SK-N-SH treated with all-trans-retinoic acid at 6 μM for 48 hours (cell line): Measurements from ENCODE around the gene MTA1.

ENCODE experiments used
- ATAC-seq: fragments of 200-7000 bp; cut with Tn5 transposase; 3 replicates; pipeline ENCODE4 v1.9.1; 2020; ENCODE audit warnings: mild to moderate bottlenecking, moderate library complexity
- ARNTL ChIP-seq: fragments of 450-650 bp; formaldehyde crosslinking; IDR thresholded peaks from 2 replicates; pipeline ENCODE4 v1.5.0; 2020; ENCODE audit warnings: low read depth, mild to moderate bottlenecking, moderate library complexity, borderline replicate concordance
- BACH2 ChIP-seq: fragments of 250-450 bp; sonication (Bioruptor Pico); IDR thresholded peaks from 2 replicates; pipeline ENCODE4 v1.9.0; 2021; ENCODE audit warnings: mild to moderate bottlenecking, borderline replicate concordance
- CSDC2 ChIP-seq: fragments of 250-450 bp; sonication (Bioruptor Pico); IDR thresholded peaks from 2 replicates; pipeline ENCODE4 v1.5.0; 2020; ENCODE audit warnings: mild to moderate bottlenecking, moderate library complexity
- CSRNP3 ChIP-seq: fragments of 250-450 bp; sonication (Bioruptor Pico); IDR thresholded peaks from 2 replicates; pipeline ENCODE4 v1.5.1; 2021; ENCODE audit warnings: mild to moderate bottlenecking, moderate library complexity
- ESRRG ChIP-seq: fragments of 250-450 bp; sonication (Bioruptor Pico); IDR thresholded peaks from 2 replicates; pipeline ENCODE4 v1.6.1; 2021; ENCODE audit warnings: mild to moderate bottlenecking
- GLIS3 ChIP-seq: fragments of 250-450 bp; sonication (Bioruptor Pico); IDR thresholded peaks from 2 replicates; pipeline ENCODE4 v1.5.0; 2020; ENCODE audit warnings: mild to moderate bottlenecking, moderate library complexity
- ISL1 ChIP-seq: fragments of 250-450 bp; sonication (Bioruptor Pico); IDR thresholded peaks from 2 replicates; pipeline ENCODE4 v2.1.2; 2022; ENCODE audit warnings: mild to moderate bottlenecking, moderate library complexity
- OSR1 ChIP-seq: fragments of 250-450 bp; sonication (Bioruptor Pico); IDR thresholded peaks from 2 replicates; pipeline ENCODE4 v1.8.0; 2022; ENCODE audit warnings: moderate library complexity, mild to moderate bottlenecking, inconsistent platforms
- PATZ1 ChIP-seq: fragments of 250-450 bp; sonication (Bioruptor Pico); IDR thresholded peaks from 2 replicates; pipeline ENCODE4 v1.8.0; 2020; ENCODE audit warnings: mild to moderate bottlenecking, moderate library complexity, borderline replicate concordance
- POU6F1 ChIP-seq: fragments of 250-450 bp; sonication (Bioruptor Pico); IDR thresholded peaks from 2 replicates; pipeline ENCODE4 v1.8.0; 2021; ENCODE audit warnings: low read depth, mild to moderate bottlenecking, moderate library complexity, borderline replicate concordance
- TCF4 ChIP-seq: fragments of 250-450 bp; sonication (Bioruptor Pico); IDR thresholded peaks from 2 replicates; pipeline ENCODE4 v1.8.0; 2021; ENCODE audit warnings: mild to moderate bottlenecking, moderate library complexity, borderline replicate concordance
- TOX ChIP-seq: fragments of 250-450 bp; sonication (Bioruptor Pico); IDR thresholded peaks from 2 replicates; pipeline ENCODE4 v1.8.0; 2021; ENCODE audit warnings: mild to moderate bottlenecking, moderate library complexity, borderline replicate concordance
- TSHZ2 ChIP-seq: fragments of 250-450 bp; sonication (Bioruptor Pico); IDR thresholded peaks from 2 replicates; pipeline ENCODE4 v1.5.0; 2020; ENCODE audit warnings: mild to moderate bottlenecking, moderate library complexity
- ZC3H10 ChIP-seq: fragments of 250-450 bp; sonication (Bioruptor Pico); IDR thresholded peaks from 2 replicates; pipeline ENCODE4 v1.5.1; 2021; ENCODE audit warnings: mild to moderate bottlenecking, moderate library complexity
- ZFP3 ChIP-seq: fragments of 250-450 bp; sonication (Bioruptor Pico); IDR thresholded peaks from 2 replicates; pipeline ENCODE4 v1.5.0; 2020; ENCODE audit warnings: mild to moderate bottlenecking, moderate library complexity
- ZNF565 ChIP-seq: fragments of 450-650 bp; formaldehyde crosslinking; conservative IDR thresholded peaks from 2 replicates; pipeline ENCODE4 v1.5.0; 2020; ENCODE audit warnings: low read depth, mild to moderate bottlenecking, moderate library complexity
- ZNF70 ChIP-seq: fragments of 450-650 bp; formaldehyde crosslinking; IDR thresholded peaks from 2 replicates; pipeline ENCODE4 v1.5.0; 2020; ENCODE audit warnings: mild to moderate bottlenecking, moderate library complexity
- ZNF8 ChIP-seq: fragments of 450-650 bp; formaldehyde crosslinking; IDR thresholded peaks from 2 replicates; pipeline ENCODE4 v1.5.0; 2020; ENCODE audit warnings: mild to moderate bottlenecking, moderate library complexity

MTA1 gene

GRCh38 chr14:105471823-105472485, 52.3 kb downstream of the MTA1 start (continued):
- no peak for TF ChIP-seq ZFP3 (CRISPR knock-in tag)
- no peak for TF ChIP-seq ZNF70

- ATAC-seq: no peak
- TF ChIP-seq CSDC2 (CRISPR knock-in tag) (no peak), TCF4 (CRISPR knock-in tag) (no peak), ZNF70 (no peak), ARNTL (no peak), PATZ1 (CRISPR knock-in tag) (no peak), CSRNP3 (CRISPR knock-in tag) (no peak), ESRRG (CRISPR knock-in tag) (no peak), TOX (no peak), GLIS3 (CRISPR knock-in tag) (no peak), ZNF565 (CRISPR knock-in tag) (no peak), OSR1 (no peak), TSHZ2 (CRISPR knock-in tag) (no peak)
Observed at GRCh38 chr14:105472486-105472991, 52.9 kb downstream of the MTA1 start.

GRCh38 chr14:105473033-105473676, 53.5 kb downstream of the MTA1 start:
- TF ChIP-seq TOX (no peak), ARNTL (no peak), ZC3H10 (CRISPR knock-in tag) (no peak), POU6F1 (no peak), ISL1 (CRISPR knock-in tag) (no peak), BACH2 (CRISPR knock-in tag) (no peak), ESRRG (CRISPR knock-in tag) (no peak), CSRNP3 (CRISPR knock-in tag) (no peak), CSDC2 (CRISPR knock-in tag) (no peak), ZNF8 (no peak), ZFP3 (CRISPR knock-in tag) (no peak)
- no peak; the same call in 2 of the 3 replicates for ATAC-seq
